K562 (cell line): Measurements from ENCODE around the gene ADRB2. TPM values are rescaled to one million over a fixed set of nuclear protein-coding genes. Genes with fewer than 3 reads are reported as not detected.
A peak's percentile ranks its signal among the peaks of the same experiment; 100 is the strongest.

Experiments used
- CBFA2T3 ChIP-seq: fragments of 450-650 bp; IDR thresholded peaks from 2 replicates; pipeline ENCODE4 v1.6.1; 2017
- CGGBP1 ChIP-seq: fragments of 250-450 bp; sonication (Bioruptor Pico); IDR thresholded peaks from 2 replicates; pipeline ENCODE4 v1.9.0; 2021; ENCODE audit warnings: mild to moderate bottlenecking
- JUNB ChIP-seq: fragments of 450-650 bp; formaldehyde crosslinking; conservative IDR thresholded peaks from 2 replicates; pipeline ENCODE4 v1.4.0; 2020; ENCODE audit warnings: mild to moderate bottlenecking
- MEF2A ChIP-seq: IDR thresholded peaks from 2 replicates; pipeline ENCODE4 v1.6.1; 2011; ENCODE audit warnings: low read depth, mild to moderate bottlenecking, low read length, moderate library complexity; ENCODE audit not compliant: control insufficient read depth
- MEIS2 ChIP-seq: fragments of 450-650 bp; IDR thresholded peaks from 2 replicates; pipeline ENCODE4 v1.6.1; 2014; ENCODE audit warnings: mild to moderate bottlenecking; ENCODE audit not compliant: partially characterized antibody
- SMARCC2 ChIP-seq: fragments of 450-650 bp; IDR thresholded peaks from 2 replicates; pipeline ENCODE4 v1.6.1; 2017; ENCODE audit warnings: antibody characterized with exemption, moderate library complexity, mild to moderate bottlenecking, low read depth
- VEZF1 ChIP-seq: fragments of 200-800 bp; sonication (Bioruptor generic); IDR thresholded peaks from 2 replicates; pipeline ENCODE4 v1.6.1; 2017; ENCODE audit warnings: missing genetic modification characterization, missing compliant biosample characterization
- ZNF239 ChIP-seq: fragments of 250-450 bp; sonication (Bioruptor Pico); IDR thresholded peaks from 2 replicates; pipeline ENCODE4 v1.4.0; 2020; ENCODE audit warnings: mild to moderate bottlenecking
- ZNF263 ChIP-seq: sonication (generic); formaldehyde crosslinking; IDR thresholded peaks from 2 replicates; pipeline ENCODE4 v1.8.0; 2022; ENCODE audit warnings: mild to moderate bottlenecking, missing genetic modification reagents, borderline replicate concordance
- ZNF609 ChIP-seq: sonication (generic); formaldehyde crosslinking; IDR thresholded peaks from 2 replicates; pipeline ENCODE4 v1.8.1; 2023; ENCODE audit warnings: missing genetic modification reagents, mild to moderate bottlenecking, borderline replicate concordance
- polyA plus RNA-seq, 8 experiments: library from polyadenylated mRNA; depleted of rRNA in 4 of 8; stranded (reverse) in 5 of 8; unstranded in 3 of 8; fragments of >200 nt; fragmentation: Nextera tagmentation in 2 of 8; fragmentation: Illumina TruSeq in 1 of 8; extraction: Ambion mirVana in 2 of 8; extraction: Trizol in 1 of 8; gene quantifications; 2 replicates each; pipeline versions ENCODE4 v1.2.1 to v1.2.3, GENCODE V29; 2011 to 2014; ENCODE audit warnings: inconsistent platforms in 1 of 8, missing spikeins in 1 of 8
- total RNA-seq, 7 experiments: library from RNA; depleted of rRNA in 6 of 7; stranded (reverse); fragments of >200 nt in 6 of 7; fragmentation: Illumina TruSeq in 2 of 7; extraction: Trizol in 2 of 7; gene quantifications; 2 replicates each; pipeline versions ENCODE4 v1.2.1 to v1.2.3, GENCODE V29; 2011 to 2021; ENCODE audit warnings: low replicate concordance in 1 of 7

ADRB2 gene
- total and polyA plus RNA-seq, 9 of the 15 experiments (the other 6 are each of a cell fraction or from before 2014, with no cell fraction given), result 0.01 to 0.18 (median 0.04) TPM; not detected in 2

- TF ChIP-seq CGGBP1 (CRISPR knock-in tag) (no peak), VEZF1 (CRISPR knock-in tag) (peak; percentile 41), ZNF263 (CRISPR knock-in tag) (0 out of 2 replicates have a peak, but pooled peaks have one; percentile 4), MEIS2 (peak; percentile 69), SMARCC2 (peak; percentile 20; the same call in 1 of the 2 replicates), ZNF239 (CRISPR knock-in tag) (no peak), CBFA2T3 (0 out of 2 replicates have a peak, but pooled peaks have one; percentile 6), MEF2A (0 out of 2 replicates have a peak, but pooled peaks have one; percentile 29), ZNF609 (CRISPR knock-in tag) (no peak), JUNB (CRISPR knock-in tag) (0 out of 2 replicates have a peak, but pooled peaks have one; percentile 24)
Observed at GRCh38 chr5:148805326-148806290, 20.8 kb upstream of the ADRB2 start (continued).
